ENCODE results near the gene MKNK2. TPM values are rescaled to one million over a fixed set of nuclear protein-coding genes. Genes with fewer than 3 reads are reported as not detected.

The MKNK2 gene
- total and polyA plus RNA-seq, 2 donors (not counting 1 experiment from before 2014, with no cell fraction given), result 440 to 777 TPM

GRCh38 chr19:2058570-2059421 is 7.8 kb upstream of the MKNK2 start:
- peak overlapping the region; percentile 33 to 54 for H3K27ac ChIP-seq (ENCODE audit: low read length in 2 of 2)
- peaks cover 60% of the 10 kb centered on the region for H3K4me1 Mint-ChIP-seq

More at GRCh38 chr19:2058570-2059421, 7.8 kb upstream of the MKNK2 start:
- no peaks in the 10 kb centered on the region for H3K27me3 ChIP-seq (replicated peaks in 1 of 4; ENCODE audit: control extremely low read depth in 1 of 4, control insufficient read depth in 3 of 4, insufficient read depth in 4 of 4, low read length in 3 of 4)
- no peak overlapping the region for H3K9ac ChIP-seq (ENCODE audit: low read length)
- Mint-ChIP-seq H3K27ac (peak overlapping the region; percentile 70), H3K9me3 (ENCODE audit: insufficient read depth) (no peaks in the 10 kb centered on the region), H3K27me3 (no peaks in the 10 kb centered on the region), H3K4me3 (peak overlapping the region; percentile 21)
- ChIA-PET CTCF (interaction anchor here (1.1 kb wide), 1 partner anchor 38 kb away, joined by 4 read pairs; no protein-coding TSS in a partner anchor), POLR2A (interaction anchor here (0.5 to 1.2 kb wide), 6 partner anchors 14 to 1124 kb away, joined by 3 to 7 read pairs (median 6); no protein-coding TSS in a partner anchor)
- H3K36me3 ChIP-seq (replicated peaks in 1 of 2; ENCODE audit: control extremely low read depth in 1 of 2, control insufficient read depth in 1 of 2, extremely low read depth in 1 of 2, insufficient read depth in 2 of 2, low read length in 1 of 2), result no peaks in the 10 kb centered on the region
- H3K4me2 ChIP-seq (replicated peaks; ENCODE audit: low read depth, low read length, poor library complexity, severe bottlenecking), result no peak overlapping the region
- DNase-seq (no peak), ATAC-seq (ENCODE audit: low read depth) (no peak)
- 100% methylated on average over 7 of the region's 27 CpGs for WGBS (ENCODE audit: insufficient coverage)
- H2AFZ ChIP-seq (ENCODE audit: insufficient read depth, low read depth, low read length, poor library complexity, severe bottlenecking), result no peak overlapping the region
- H3K4me1 ChIP-seq (ENCODE audit: control insufficient read depth in 2 of 2, insufficient read depth in 2 of 2, low read length in 2 of 2), result peaks cover 54 to 87% of the 10 kb centered on the region in 2 donors
- H3K4me3 ChIP-seq (ENCODE audit: control extremely low read depth in 1 of 5, extremely low read depth in 1 of 5, insufficient read depth in 1 of 5, low read depth in 2 of 5, low read length in 4 of 5), result no peak overlapping the region
- intact Hi-C loops (cut with micrococcal nuclease), result no loop called here
- no peaks in the 10 kb centered on the region for H4K20me1 ChIP-seq (ENCODE audit: control insufficient read depth, insufficient read depth, low read length, poor library complexity, severe bottlenecking)
- peaks cover 0 to 3% (median 0%) of the 10 kb centered on the region in 3 donors for H3K9me3 ChIP-seq (ENCODE audit: control extremely low read depth in 1 of 3, control insufficient read depth in 2 of 3, insufficient read depth in 1 of 3, low read length in 2 of 3)
- TF ChIP-seq EZH2 (IDR thresholded peaks at IDR 0.05; ENCODE audit: borderline replicate concordance, insufficient read depth, low read depth, low read length, poor library complexity, severe bottlenecking) (no peak), CTCF (IDR thresholded peaks at IDR 0.05) (no peak)
- H3K79me2 ChIP-seq (ENCODE audit: control insufficient read depth, insufficient read depth, low read length), result peaks cover 49% of the 10 kb centered on the region

Measured in B cell (primary cell).